ENCODE data around the gene MAGEF1.

DNA sequence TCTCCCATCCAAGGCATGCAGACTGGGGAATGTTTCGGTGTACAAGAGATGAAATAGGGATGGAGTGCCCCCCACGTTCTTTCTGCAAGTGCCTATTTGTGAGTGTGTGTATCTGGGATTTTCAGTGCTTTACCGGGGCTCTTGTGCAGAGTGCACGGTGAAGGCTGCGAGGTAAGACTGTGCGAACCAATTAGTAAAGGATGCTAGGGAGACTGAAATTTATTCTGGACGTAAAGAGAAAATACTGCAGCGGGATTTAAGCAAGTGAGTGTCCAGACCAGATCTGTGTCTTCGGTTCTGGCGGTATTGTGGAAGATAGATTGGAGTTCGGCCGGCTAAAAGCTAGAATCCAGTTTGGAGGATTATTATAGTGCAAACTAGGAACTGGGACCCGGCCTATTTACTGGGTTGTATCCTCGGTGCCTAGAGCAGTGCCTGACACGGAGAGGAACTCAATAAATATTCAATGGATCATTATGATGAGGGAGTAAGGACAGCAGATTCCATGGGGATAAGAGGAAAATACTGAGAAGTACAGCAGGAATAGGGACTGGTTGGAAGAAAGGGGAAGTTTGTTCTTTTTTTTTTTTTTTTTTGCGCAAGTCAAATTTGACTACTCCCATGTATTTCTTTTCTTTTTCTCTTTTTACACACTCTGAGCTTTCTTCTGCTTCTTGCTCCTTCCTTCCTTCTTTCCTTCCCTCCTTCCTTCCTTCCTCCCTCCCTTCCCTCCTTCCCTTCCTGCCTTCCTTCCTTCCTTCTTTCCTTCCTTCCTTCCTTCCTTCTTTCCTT, 580 bp upstream of the MAGEF1 start:
- TF ChIP-seq, protein P1, sequence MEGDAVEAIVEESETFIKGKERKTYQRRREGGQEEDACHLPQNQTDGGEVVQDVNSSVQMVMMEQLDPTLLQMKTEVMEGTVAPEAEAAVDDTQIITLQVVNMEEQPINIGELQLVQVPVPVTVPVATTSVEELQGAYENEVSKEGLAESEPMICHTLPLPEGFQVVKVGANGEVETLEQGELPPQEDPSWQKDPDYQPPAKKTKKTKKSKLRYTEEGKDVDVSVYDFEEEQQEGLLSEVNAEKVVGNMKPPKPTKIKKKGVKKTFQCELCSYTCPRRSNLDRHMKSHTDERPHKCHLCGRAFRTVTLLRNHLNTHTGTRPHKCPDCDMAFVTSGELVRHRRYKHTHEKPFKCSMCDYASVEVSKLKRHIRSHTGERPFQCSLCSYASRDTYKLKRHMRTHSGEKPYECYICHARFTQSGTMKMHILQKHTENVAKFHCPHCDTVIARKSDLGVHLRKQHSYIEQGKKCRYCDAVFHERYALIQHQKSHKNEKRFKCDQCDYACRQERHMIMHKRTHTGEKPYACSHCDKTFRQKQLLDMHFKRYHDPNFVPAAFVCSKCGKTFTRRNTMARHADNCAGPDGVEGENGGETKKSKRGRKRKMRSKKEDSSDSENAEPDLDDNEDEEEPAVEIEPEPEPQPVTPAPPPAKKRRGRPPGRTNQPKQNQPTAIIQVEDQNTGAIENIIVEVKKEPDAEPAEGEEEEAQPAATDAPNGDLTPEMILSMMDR (IDR thresholded peaks at IDR 0.05) = no peak
- no peak for TF ChIP-seq POLR2A (IDR thresholded peaks at IDR 0.05)
